Ascending aorta (tissue), 2 donors: ENCODE data around the gene VKORC1. TPM values are rescaled to one million over a fixed set of nuclear protein-coding genes. Genes with fewer than 3 reads are reported as not detected.

Experiments
- DNase-seq, 2 donors: peaks; one replicate each; pipeline ENCODE4 v3.0.0-alpha.2; 2019; ENCODE audit warnings: low spot score in 2 of 2
- H3K27ac ChIP-seq, 2 donors: fragments of 200-600 bp; sonication (generic); one replicate each; pipeline ENCODE4 v1.5.1; 2016 to 2017; ENCODE audit warnings: mild to moderate bottlenecking in 1 of 2
- H3K27me3 ChIP-seq: fragments of 200-600 bp; sonication (generic); one replicate; pipeline ENCODE4 v1.5.1; 2017
- H3K36me3 ChIP-seq, 2 donors: fragments of 200-600 bp; sonication (generic); one replicate each; pipeline ENCODE4 v1.5.1; 2016
- H3K4me1 ChIP-seq, 2 donors: fragments of 200-600 bp; sonication (generic); one replicate each; pipeline ENCODE4 v1.5.1; 2016 to 2017; ENCODE audit warnings: mild to moderate bottlenecking in 1 of 2
- H3K4me3 ChIP-seq, 2 donors: fragments of 200-600 bp; sonication (generic); one replicate each; pipeline ENCODE4 v1.5.1; 2016 to 2017; ENCODE audit warnings: mild to moderate bottlenecking in 1 of 2
- H3K9me3 ChIP-seq, 2 donors: fragments of 200-600 bp; sonication (generic); one replicate each; pipeline ENCODE4 v1.5.1; 2016
- intact Hi-C: fragments of 100-400 bp; cut with DNase I; formaldehyde crosslinking; loops from one replicate; pipeline ENCODE4 v1.15.1; 2023
- total RNA-seq: library from RNA; depleted of rRNA; stranded (reverse); fragments of >200 nt; gene quantifications from one replicate; pipeline ENCODE4 v1.1.0, GENCODE V29; 2016
- TF ChIP-seq, protein P1 (sequence below), 3 experiments: fragments of 200-600 bp in 2 of 3; fragments of 450-650 bp in 1 of 3; sonication (generic) in 2 of 3; IDR thresholded peaks; one replicate each; pipeline ENCODE4 v1.5.1; 2016 to 2019; ENCODE audit warnings: antibody characterized with exemption in 3 of 3, mild to moderate bottlenecking in 1 of 3, moderate library complexity in 1 of 3

Gene VKORC1
- total RNA-seq, 1 donor from 2014 or later = 227 TPM

DNA sequence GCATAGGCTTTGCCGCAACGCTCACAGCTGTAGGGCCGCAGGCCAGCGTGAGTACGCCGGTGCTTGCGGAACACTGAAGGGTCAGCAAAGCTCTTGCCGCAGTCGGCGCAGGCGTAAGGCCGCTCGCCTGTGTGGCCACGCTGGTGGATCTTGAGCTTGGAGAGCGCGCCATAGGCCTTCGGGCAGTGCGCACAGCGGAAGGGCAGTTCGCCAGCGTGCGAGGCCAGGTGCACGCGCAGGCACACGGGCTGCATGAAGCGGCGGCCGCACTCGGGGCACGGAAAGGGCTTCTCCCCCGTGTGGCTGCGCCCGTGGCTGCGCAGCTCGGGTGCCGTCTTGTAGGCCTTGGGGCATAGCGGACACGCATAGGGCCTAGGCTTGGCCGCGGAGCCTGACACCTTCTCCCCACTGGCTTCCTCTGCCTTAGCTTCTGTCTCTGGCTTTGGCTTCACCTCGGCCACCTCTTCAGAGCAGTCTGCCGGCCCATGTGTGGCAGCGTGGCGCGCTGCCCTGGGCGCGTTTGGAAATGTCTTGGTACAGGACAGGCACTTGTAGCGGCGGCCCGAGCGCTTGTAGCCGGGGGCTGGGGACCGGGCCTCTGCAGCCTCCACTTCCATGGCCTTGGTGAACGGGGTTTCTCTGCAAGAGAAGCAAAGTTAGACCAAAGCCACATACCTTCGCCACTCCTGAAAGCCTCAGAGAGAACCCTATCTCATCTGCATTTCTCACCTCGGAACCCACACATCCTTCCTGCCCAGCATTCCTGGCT lies 30.6 kb downstream of the VKORC1 start:
- Histone ChIP-seq H3K27ac (peak overlapping the region in 1 of 2 donors; percentile 53), H3K9me3 (no peaks in the 10 kb centered on the region)
- intact Hi-C loops = no loop called here

DNA sequence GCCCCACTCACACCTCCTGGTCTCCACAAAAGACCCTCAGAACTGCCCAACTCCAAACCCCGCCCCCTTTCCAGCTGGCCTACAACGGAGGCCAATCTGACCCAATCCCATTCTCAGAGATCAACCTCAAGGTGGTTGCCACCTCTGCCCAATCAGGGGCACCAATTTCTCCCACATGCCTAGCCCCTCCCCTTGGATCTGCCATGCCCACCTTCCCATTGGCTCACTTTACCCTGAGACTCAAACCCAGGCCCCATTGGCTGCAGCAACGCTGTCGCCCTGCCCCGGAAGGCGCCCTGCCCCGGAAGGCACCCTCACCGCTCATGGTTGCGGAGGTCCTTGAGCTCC lies 31.1 kb downstream of the VKORC1 start:
- no peaks in the 10 kb centered on the region for H3K4me1 ChIP-seq
- H3K36me3 ChIP-seq = peaks cover 16 to 34% of the 10 kb centered on the region in 2 donors
- intact Hi-C loops = no loop called here
- H3K27me3 ChIP-seq = no peaks in the 10 kb centered on the region
- peak overlapping the region in 1 of 2 donors; percentile 13 for H3K4me3 ChIP-seq
- DNase-seq = no peak
- no peaks in the 10 kb centered on the region for H3K9me3 ChIP-seq
- TF ChIP-seq, protein P1, sequence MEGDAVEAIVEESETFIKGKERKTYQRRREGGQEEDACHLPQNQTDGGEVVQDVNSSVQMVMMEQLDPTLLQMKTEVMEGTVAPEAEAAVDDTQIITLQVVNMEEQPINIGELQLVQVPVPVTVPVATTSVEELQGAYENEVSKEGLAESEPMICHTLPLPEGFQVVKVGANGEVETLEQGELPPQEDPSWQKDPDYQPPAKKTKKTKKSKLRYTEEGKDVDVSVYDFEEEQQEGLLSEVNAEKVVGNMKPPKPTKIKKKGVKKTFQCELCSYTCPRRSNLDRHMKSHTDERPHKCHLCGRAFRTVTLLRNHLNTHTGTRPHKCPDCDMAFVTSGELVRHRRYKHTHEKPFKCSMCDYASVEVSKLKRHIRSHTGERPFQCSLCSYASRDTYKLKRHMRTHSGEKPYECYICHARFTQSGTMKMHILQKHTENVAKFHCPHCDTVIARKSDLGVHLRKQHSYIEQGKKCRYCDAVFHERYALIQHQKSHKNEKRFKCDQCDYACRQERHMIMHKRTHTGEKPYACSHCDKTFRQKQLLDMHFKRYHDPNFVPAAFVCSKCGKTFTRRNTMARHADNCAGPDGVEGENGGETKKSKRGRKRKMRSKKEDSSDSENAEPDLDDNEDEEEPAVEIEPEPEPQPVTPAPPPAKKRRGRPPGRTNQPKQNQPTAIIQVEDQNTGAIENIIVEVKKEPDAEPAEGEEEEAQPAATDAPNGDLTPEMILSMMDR (IDR thresholded peaks at IDR 0.05) = no peak
- H3K27ac ChIP-seq = no peak overlapping the region

More for the DNA sequence above, 30.6 kb downstream of the VKORC1 start:
- TF ChIP-seq, protein P1 (IDR thresholded peaks at IDR 0.05) = no peak
- no peaks in the 10 kb centered on the region for H3K27me3 ChIP-seq
- no peaks in the 10 kb centered on the region for H3K4me1 ChIP-seq
- H3K36me3 ChIP-seq = peaks cover 16 to 34% of the 10 kb centered on the region in 2 donors
- DNase-seq = no peak
- H3K4me3 ChIP-seq = peak overlapping the region in 1 of 2 donors; percentile 13

- intact Hi-C loops = no loop called here
- Histone ChIP-seq H3K4me3 (no peak overlapping the region), H3K36me3 (peaks cover 16 to 37% of the 10 kb centered on the region in 2 donors), H3K9me3 (no peaks in the 10 kb centered on the region), H3K27me3 (no peaks in the 10 kb centered on the region), H3K27ac (no peak overlapping the region), H3K4me1 (no peaks in the 10 kb centered on the region)
- TF ChIP-seq, protein P1 (IDR thresholded peaks at IDR 0.05) = no peak
- DNase-seq = peak in 1 of 2 donors; percentile 60
Observed at GRCh38 chr16:31061813-31062440, 32.7 kb downstream of the VKORC1 start.

GRCh38 chr16:31061126-31061812 lies 33.3 kb downstream of the VKORC1 start:
- H3K27me3 ChIP-seq = no peaks in the 10 kb centered on the region
- intact Hi-C loops = no loop called here
- TF ChIP-seq, protein P1 (IDR thresholded peaks at IDR 0.05) = no peak

DNA sequence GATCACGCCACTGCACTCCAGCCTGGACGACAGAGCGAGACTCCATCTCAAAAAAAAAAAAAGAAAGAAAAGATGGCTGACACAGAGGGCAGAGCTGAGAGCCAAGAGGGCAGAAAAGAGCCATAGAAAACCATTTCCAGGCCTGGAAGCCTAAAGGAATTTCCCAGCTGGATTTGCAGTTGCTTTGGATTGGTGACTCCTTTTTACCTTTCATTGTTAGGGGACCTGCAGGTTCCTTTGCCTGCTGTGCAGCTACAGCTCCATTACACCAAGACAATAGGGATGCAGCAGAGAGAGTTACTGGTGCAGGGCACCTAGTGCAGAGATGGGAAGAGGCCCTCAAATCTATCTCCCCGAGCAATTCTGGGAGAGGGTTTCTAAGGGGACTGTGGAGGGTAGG lies 39.0 kb downstream of the VKORC1 start:
- peaks cover 0 to 9% of the 10 kb centered on the region in 2 donors for H3K36me3 ChIP-seq
- no peak overlapping the region for H3K27ac ChIP-seq
- TF ChIP-seq, protein P1 (IDR thresholded peaks at IDR 0.05) = no peak
- intact Hi-C loops = no loop called here
- DNase-seq = no peak
- no peaks in the 10 kb centered on the region for H3K27me3 ChIP-seq
- no peak overlapping the region for H3K4me3 ChIP-seq
- no peaks in the 10 kb centered on the region for H3K4me1 ChIP-seq
- H3K9me3 ChIP-seq = no peaks in the 10 kb centered on the region

More at GRCh38 chr16:31061126-31061812, 33.3 kb downstream of the VKORC1 start:
- Histone ChIP-seq H3K27ac (no peak overlapping the region), H3K36me3 (peaks cover 16 to 37% of the 10 kb centered on the region in 2 donors), H3K4me1 (no peaks in the 10 kb centered on the region), H3K4me3 (no peak overlapping the region), H3K9me3 (no peaks in the 10 kb centered on the region)
- DNase-seq = no peak
